Ovary (tissue), 9 donors: ENCODE results near the gene PPIF. TPM values are rescaled to one million over a fixed set of nuclear protein-coding genes. Genes with fewer than 3 reads are reported as not detected.

Experiments used
- DNase-seq, 5 donors: peaks; one replicate each; pipeline ENCODE4 v3.0.0-alpha.2; 2019 to 2020
- H3K27ac ChIP-seq, 2 donors: fragments of 200-600 bp; one replicate each; pipeline versions ENCODE4 v1.5.1 to v1.8.0; 2019 to 2022
- H3K27me3 ChIP-seq: fragments of 200-600 bp; one replicate; pipeline ENCODE4 v1.8.0; 2022
- H3K36me3 ChIP-seq: fragments of 200-600 bp; sonication (generic); one replicate; pipeline ENCODE4 v1.5.1; 2019
- H3K4me1 ChIP-seq: one replicate; pipeline ENCODE4 v1.8.1; 2013; ENCODE audit warnings: mild to moderate bottlenecking, moderate library complexity; ENCODE audit not compliant: insufficient read depth
- H3K4me3 ChIP-seq: fragments of 200-600 bp; sonication (generic); one replicate; pipeline ENCODE4 v1.5.1; 2017
- H3K9me3 ChIP-seq, 2 donors: fragments of 200-600 bp in 1 of 2; sonication (generic) in 1 of 2; one replicate each; pipeline versions ENCODE4 v1.5.1 to v1.8.1; 2013 to 2019; ENCODE audit warnings: mild to moderate bottlenecking in 1 of 2, moderate library complexity in 1 of 2
- EP300 ChIP-seq: sonication (generic); formaldehyde crosslinking; IDR thresholded peaks from one replicate; pipeline ENCODE4 v1.6.1; 2017; ENCODE audit warnings: antibody characterized with exemption
- POLR2A ChIP-seq: fragments of 450-650 bp; IDR thresholded peaks from one replicate; pipeline ENCODE4 v1.6.1; 2017; ENCODE audit warnings: antibody characterized with exemption, mild to moderate bottlenecking, moderate library complexity
- WGBS, 3 donors: extraction: QIAGEN DNeasy Blood & Tissue Kit in 1 of 3; methylation state at CpG; one replicate each; pipeline versions ENCODE4 v1.1.5 to v1.1.7; 2013 to 2017; 5-methylcytosine and 5-hydroxymethylcytosine counted together
- intact Hi-C, 4 donors: fragments of 100-400 bp; cut with DNase I; formaldehyde crosslinking; loops; one replicate each; pipeline versions ENCODE4 v1.11.0 to v1.15.1; 2022 to 2023
- polyA plus RNA-seq, 2 donors: library from polyadenylated mRNA; stranded (reverse); fragments of 200-250 nt in 1 of 2; fragments of 350-450 nt in 1 of 2; fragmentation: Illumina TruSeq in 1 of 2; extraction: RNeasy Lipid Tissue Mini Kit (QIAGEN cat#74804) in 1 of 2; gene quantifications; one replicate each; pipeline ENCODE4 v1.2.3, GENCODE V29; 2013 to 2014
- total RNA-seq, 7 donors: library from RNA; depleted of rRNA in 2 of 7; stranded (reverse); fragments of >200 nt in 2 of 7; fragmentation: NEBNext Ultra II Directional in 3 of 7; extraction: Animal tissue kit (Norgen Biotek cat#: 25700) in 3 of 7; gene quantifications; one replicate each; pipeline versions ENCODE4 v1.1.0 to v1.2.4, GENCODE V29; 2016 to 2023
- TF ChIP-seq, protein P1 (sequence below), 3 donors: fragments of 450-650 bp in 2 of 3; fragments of 200-600 bp in 1 of 3; IDR thresholded peaks; one replicate each; pipeline versions ENCODE4 v1.5.1 to v1.8.0; 2016 to 2022; ENCODE audit warnings: antibody characterized with exemption in 3 of 3, mild to moderate bottlenecking in 1 of 3
- donor health status: DM: no; HTN: no; CAD: no; lungs with moderate emphysema.
- donor health status: DM: no; HTN: no; CAD: no.
- donor health status: Bipolar disorder and iron deficiency.
- donor health status: DM: yes; HTN: yes; CAD: no.
- donor health status: DM: no; HTN: no; CAD: no.
- donor health status: DM: yes; HTN: yes; CAD: no.

The PPIF gene
- total and polyA plus RNA-seq, 9 donors = 15.5 to 64.3 (median 32.3) TPM

DNA sequence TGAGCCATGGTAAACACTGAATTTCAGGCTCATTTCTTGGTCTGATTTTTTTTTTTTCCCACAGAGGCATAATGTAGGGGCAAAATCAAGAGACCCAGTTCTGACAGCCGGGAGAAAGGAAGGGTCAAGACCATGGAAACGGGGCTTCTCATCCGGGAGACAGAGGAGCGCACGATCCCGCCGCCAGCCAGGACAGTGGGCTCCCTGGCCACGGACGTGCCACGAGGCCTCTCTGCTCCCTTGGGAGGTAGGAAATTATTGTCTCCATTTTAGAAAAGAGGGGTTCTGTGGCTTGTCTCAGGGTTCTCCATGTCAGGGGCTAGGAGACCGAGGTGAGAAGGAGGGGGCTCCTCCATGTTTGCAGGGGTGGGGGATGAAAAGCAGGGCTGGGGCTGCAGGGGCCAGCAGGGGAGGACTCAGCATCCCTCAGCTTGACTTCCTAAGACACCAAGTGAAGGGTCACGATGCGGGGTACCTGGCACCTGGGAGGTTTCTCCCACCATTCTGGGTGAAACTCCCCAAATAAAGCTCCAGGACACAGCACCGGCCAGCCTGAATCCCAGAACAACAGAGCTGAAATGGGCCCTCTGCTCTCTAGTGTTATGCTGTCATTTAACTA, 37.6 kb downstream of the PPIF start:
- Histone ChIP-seq H3K36me3 (no peaks in the 10 kb centered on the region), H3K27me3 (no peaks in the 10 kb centered on the region), H3K27ac (no peak overlapping the region), H3K9me3 (no peaks in the 10 kb centered on the region), H3K4me1 (peaks cover 21% of the 10 kb centered on the region), H3K4me3 (no peak overlapping the region)
- intact Hi-C loops = loop anchor here in 3 of 4 donors (5.0 kb wide), 2 partner anchors 57 to 82 kb away; no protein-coding TSS in a partner anchor
- no peak for DNase-seq
- TF ChIP-seq EP300 = no peak
- TF ChIP-seq, protein P1, sequence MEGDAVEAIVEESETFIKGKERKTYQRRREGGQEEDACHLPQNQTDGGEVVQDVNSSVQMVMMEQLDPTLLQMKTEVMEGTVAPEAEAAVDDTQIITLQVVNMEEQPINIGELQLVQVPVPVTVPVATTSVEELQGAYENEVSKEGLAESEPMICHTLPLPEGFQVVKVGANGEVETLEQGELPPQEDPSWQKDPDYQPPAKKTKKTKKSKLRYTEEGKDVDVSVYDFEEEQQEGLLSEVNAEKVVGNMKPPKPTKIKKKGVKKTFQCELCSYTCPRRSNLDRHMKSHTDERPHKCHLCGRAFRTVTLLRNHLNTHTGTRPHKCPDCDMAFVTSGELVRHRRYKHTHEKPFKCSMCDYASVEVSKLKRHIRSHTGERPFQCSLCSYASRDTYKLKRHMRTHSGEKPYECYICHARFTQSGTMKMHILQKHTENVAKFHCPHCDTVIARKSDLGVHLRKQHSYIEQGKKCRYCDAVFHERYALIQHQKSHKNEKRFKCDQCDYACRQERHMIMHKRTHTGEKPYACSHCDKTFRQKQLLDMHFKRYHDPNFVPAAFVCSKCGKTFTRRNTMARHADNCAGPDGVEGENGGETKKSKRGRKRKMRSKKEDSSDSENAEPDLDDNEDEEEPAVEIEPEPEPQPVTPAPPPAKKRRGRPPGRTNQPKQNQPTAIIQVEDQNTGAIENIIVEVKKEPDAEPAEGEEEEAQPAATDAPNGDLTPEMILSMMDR (IDR thresholded peaks at IDR 0.05) = no peak
- no peak for TF ChIP-seq POLR2A
- 85 to 91% (median 91%) methylated on average over 14 of the region's 14 CpGs for WGBS, 3 donors

DNA sequence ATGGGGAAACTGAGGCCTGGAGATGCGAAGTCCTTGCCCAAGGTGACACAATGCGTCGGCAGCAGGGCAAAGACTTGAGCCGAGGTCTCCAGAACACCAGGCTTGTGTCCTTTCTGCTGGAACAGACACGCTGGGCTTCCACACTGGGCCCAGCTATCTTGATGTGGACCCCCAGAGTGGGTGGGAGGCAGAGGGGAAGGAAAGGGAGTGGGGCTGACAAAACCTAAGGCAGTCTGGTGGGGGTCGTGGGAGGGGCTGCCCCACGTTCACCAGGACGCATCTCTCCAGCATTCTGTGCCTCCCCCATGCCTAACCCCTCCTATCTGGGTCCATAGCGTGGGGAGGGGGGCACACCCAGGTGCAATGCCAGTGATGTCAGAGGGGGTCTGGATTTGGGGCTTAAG, 38.1 kb downstream of the PPIF start:
- Histone ChIP-seq H3K9me3 (no peaks in the 10 kb centered on the region), H3K36me3 (no peaks in the 10 kb centered on the region), H3K27me3 (no peaks in the 10 kb centered on the region), H3K4me1 (peaks cover 20% of the 10 kb centered on the region), H3K27ac (no peak overlapping the region), H3K4me3 (no peak overlapping the region)
- 85 to 90% (median 89%) methylated on average over 9 of the region's 9 CpGs for WGBS, 3 donors
- TF ChIP-seq POLR2A (no peak), EP300 (no peak)
- TF ChIP-seq, protein P1 (IDR thresholded peaks at IDR 0.05) = no peak
- DNase-seq = peak in 2 of 5 donors; percentile 16 to 26
- intact Hi-C loops = loop anchor here in 1 of 4 donors (5.0 kb wide), 1 partner anchor 57 kb away; no protein-coding TSS in a partner anchor

DNA sequence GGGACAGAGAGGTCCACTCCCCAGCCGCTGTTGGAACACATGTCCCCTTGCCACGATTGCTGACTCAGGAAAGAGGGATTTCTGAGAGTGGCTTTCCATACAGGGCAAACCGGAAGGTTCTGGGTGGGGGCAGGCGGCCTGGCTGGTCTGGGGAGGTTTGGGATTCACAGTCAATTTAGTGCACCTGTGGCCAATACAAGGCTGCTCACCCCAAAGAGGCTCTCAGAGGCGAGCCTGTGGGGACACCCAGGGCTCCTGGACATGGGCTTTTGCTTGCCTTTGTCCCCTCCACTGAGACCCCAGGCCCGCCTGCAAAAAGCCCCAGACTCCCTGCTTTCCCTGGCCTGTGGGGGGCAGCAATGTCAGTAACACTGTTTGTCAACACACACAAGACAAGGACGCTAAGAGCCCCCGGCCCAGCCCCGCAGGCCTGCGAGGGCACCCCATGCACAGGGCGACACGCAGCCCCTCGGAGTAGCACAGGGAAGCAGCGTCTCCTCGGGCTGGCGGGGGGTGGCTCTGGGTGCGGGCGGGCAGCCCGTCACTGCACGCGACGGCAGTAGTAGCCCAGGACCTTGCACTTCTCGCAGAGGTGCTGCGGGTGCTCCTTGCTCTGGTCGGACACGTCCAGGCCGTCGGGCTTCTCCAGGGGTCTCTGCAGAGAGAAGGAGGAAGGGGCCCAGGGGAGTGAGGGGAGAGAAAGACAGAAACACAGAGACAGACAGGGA, 38.7 kb downstream of the PPIF start:
- Histone ChIP-seq H3K4me3 (no peak overlapping the region), H3K27ac (no peak overlapping the region), H3K27me3 (no peaks in the 10 kb centered on the region), H3K9me3 (no peaks in the 10 kb centered on the region), H3K36me3 (no peaks in the 10 kb centered on the region), H3K4me1 (peaks cover 19% of the 10 kb centered on the region)
- WGBS, 3 donors = 87 to 90% (median 87%) methylated on average over 23 to 28 of the region's 28 CpGs
- no peak for TF ChIP-seq POLR2A
- peak in 4 of 5 donors; percentile 24 to 40 (median 29) for DNase-seq
- intact Hi-C loops = loop anchor here in 1 of 4 donors (5.0 kb wide), 1 partner anchor 56 kb away; no protein-coding TSS in a partner anchor

DNA sequence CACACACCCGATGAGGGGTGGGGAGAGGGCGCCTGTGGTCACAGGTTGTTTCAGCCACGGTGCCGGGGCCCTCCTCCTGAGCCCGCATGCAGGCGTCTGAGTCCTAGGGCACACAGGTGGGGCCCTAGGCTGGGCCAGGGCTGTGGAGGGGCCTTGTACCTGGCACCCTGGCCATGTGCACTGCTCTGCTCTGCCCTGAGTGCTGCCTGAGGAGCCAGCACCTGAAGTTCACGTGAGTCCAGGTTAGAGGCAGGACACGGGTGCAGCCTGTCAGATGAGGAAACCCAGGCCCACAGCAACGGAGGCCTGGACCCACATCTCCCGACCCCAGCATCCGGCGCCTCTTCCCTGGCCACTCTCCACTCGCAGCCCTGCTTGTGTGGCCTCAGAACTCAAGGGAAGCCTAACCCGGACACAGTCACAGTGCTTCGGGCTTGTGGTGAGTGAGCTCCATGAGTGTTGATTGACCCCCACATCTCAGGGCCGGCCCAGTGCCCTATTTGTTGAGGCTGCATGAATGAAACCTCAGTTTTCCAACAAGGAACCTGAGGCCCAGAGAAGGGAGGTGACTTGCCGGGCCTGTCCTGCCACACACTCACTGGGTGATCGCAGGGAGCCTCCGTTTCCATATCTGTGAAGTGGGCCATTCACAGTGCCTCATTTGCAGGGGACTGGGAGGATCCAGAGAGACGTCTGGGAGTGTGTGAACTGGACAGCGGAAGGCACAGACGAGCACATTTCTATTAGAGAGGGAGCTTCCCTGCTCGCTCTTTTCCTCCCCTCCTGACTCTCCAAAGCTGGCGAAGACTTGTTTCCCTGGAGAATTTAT, 39.6 kb downstream of the PPIF start:
- Histone ChIP-seq H3K9me3 (no peaks in the 10 kb centered on the region), H3K4me3 (no peak overlapping the region), H3K4me1 (peaks cover 18% of the 10 kb centered on the region), H3K36me3 (no peaks in the 10 kb centered on the region), H3K27ac (no peak overlapping the region), H3K27me3 (no peaks in the 10 kb centered on the region)
- TF ChIP-seq POLR2A = no peak
- TF ChIP-seq, protein P1 (IDR thresholded peaks at IDR 0.05) = no peak
- TF ChIP-seq EP300 = no peak
- peak in 2 of 5 donors; percentile 19 to 33 for DNase-seq
- intact Hi-C loops = loop anchor here in 1 of 4 donors (5.0 kb wide), 1 partner anchor 55 kb away; no protein-coding TSS in a partner anchor
- WGBS, 3 donors = 73 to 84% (median 78%) methylated on average over 24 of the region's 24 CpGs
